WERI-Rb-1 (cell line): ENCODE measurements around the gene TWIST1.

Experiments used
- DNase-seq: peaks from one replicate; pipeline ENCODE4 v3.0.0-alpha.2; 2020
- H3K27ac ChIP-seq: fragments of 250-450 bp; sonication (Bioruptor Pico); 2 replicates; pipeline ENCODE4 v1.5.1; 2020; ENCODE audit warnings: mild to moderate bottlenecking, moderate library complexity
- H3K27me3 ChIP-seq: fragments of 250-450 bp; sonication (Bioruptor Pico); 2 replicates; pipeline ENCODE4 v1.5.1; 2021; ENCODE audit warnings: mild to moderate bottlenecking, low read depth, moderate library complexity; ENCODE audit not compliant: insufficient read depth, severe bottlenecking
- H3K36me3 ChIP-seq: fragments of 250-450 bp; sonication (Bioruptor Pico); 2 replicates; pipeline ENCODE4 v1.5.1; 2020; ENCODE audit warnings: mild to moderate bottlenecking, moderate library complexity
- H3K4me3 ChIP-seq: 2 replicates; pipeline ENCODE4 v1.5.1; 2011; ENCODE audit warnings: low read depth, mild to moderate bottlenecking, control low read depth, low read length
- H3K9me3 ChIP-seq: fragments of 250-450 bp; sonication (Bioruptor Pico); 2 replicates; pipeline ENCODE4 v1.5.1; 2021; ENCODE audit warnings: mild to moderate bottlenecking, moderate library complexity; ENCODE audit not compliant: severe bottlenecking
- TF ChIP-seq, protein P1 (sequence below): IDR thresholded peaks from 2 replicates; pipeline ENCODE4 v1.5.1; 2011; ENCODE audit warnings: low read depth, mild to moderate bottlenecking, control low read depth, inconsistent platforms, low read length

The TWIST1 gene

DNA sequence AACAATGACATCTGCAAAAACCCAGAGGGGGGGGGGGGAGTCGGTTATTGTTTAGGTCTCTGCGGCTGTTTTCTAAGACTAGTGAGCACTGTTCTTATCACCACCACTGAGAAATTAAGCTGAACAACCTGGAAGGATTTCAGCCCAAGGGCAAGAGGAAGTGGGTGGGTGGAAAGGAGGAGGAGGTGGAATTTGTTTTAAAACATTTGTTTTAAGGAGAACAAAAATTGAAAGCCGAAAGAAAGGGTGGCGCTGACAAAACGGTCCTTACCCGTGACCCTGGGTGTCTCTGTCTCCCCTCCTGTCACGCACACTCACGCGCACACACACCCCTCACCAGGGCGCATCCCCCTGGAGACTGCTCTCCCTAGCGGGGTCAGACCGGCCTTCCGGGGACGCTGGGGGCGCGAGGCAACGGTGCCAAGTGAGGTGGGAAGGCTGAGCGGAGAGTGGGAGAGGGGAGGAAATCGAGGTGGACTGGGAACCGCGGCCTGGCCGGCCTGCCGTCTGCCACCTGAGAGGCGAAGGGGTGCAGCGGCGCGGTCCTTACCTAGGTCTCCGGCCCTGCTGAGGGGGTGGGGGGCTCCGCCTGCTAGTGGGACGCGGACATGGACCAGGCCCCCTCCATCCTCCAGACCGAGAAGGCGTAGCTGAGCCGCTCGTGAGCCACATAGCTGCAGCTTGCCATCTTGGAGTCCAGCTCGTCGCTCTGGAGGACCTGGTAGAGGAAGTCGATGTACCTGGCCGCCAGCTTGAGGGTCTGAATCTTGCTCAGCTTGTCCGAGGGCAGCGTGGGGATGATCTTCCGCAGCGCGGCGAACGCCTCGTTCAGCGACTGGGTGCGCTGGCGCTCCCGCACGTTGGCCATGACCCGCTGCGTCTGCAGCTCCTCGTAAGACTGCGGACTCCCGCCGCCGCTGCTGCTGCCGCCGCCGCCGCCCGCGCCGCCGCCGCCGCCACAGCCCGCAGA lies 1.0 kb downstream of the TWIST1 start:
- Histone ChIP-seq H3K36me3 (no peaks in the 10 kb centered on the region), H3K9me3 (no peaks in the 10 kb centered on the region), H3K4me3 (peak overlapping the region; percentile 91), H3K27ac (no peak overlapping the region), H3K27me3 (peaks cover 5% of the 10 kb centered on the region)
- DNase-seq = peak; percentile 49
- TF ChIP-seq, protein P1, sequence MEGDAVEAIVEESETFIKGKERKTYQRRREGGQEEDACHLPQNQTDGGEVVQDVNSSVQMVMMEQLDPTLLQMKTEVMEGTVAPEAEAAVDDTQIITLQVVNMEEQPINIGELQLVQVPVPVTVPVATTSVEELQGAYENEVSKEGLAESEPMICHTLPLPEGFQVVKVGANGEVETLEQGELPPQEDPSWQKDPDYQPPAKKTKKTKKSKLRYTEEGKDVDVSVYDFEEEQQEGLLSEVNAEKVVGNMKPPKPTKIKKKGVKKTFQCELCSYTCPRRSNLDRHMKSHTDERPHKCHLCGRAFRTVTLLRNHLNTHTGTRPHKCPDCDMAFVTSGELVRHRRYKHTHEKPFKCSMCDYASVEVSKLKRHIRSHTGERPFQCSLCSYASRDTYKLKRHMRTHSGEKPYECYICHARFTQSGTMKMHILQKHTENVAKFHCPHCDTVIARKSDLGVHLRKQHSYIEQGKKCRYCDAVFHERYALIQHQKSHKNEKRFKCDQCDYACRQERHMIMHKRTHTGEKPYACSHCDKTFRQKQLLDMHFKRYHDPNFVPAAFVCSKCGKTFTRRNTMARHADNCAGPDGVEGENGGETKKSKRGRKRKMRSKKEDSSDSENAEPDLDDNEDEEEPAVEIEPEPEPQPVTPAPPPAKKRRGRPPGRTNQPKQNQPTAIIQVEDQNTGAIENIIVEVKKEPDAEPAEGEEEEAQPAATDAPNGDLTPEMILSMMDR = no peak

DNA sequence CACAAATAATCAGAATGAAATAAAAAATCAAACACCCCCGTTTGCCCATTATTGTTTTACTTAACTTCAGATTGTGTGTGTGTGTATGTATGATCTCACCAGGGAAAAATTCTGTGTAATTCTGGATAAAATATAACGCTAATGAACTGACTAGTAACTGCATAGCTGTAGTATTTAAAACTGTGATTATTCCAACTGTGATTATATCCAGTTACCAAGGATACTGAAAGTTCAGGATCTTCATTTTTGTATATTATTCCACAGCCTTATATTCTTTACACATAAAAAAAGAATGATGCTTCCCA lies 2.9 kb downstream of the TWIST1 start:
- DNase-seq = no peak
- Histone ChIP-seq H3K27me3 (peaks cover 5% of the 10 kb centered on the region), H3K4me3 (no peak overlapping the region), H3K9me3 (no peaks in the 10 kb centered on the region), H3K36me3 (no peaks in the 10 kb centered on the region), H3K27ac (no peak overlapping the region)
- TF ChIP-seq, protein P1 = no peak

DNA sequence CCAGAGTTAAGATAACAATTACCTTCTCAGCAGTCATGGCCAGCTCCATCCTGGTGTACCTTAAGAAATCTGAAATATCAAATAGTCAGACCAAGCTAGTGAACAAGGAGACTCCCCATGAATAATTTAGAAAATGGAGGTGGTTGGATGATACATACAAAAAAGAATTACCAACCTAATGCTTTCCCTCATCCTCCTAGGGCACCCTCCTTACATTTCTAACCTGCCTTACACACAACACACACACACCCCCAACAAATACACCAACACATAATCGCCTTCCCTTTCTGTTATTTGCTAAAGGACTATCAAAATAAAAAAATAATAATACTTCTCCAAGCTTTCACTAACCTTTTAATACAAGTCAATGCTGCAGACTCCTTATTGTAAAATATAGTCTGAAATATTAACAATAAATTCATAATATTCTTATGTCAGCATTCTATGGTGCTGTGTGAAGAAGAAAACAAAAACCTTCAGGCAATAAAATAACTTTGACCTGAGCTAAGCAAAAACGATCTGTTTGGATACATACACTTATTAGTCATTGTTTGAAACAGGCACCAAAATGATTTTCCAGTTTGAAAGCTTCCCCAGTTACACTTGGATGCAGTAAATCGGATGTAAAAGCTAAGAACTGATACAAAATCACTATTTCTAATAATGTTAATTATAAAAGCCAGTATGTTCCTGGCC lies 3.4 kb downstream of the TWIST1 start:
- H3K27ac ChIP-seq = no peak overlapping the region
- peaks cover 5% of the 10 kb centered on the region for H3K27me3 ChIP-seq
- H3K36me3 ChIP-seq = no peaks in the 10 kb centered on the region
- no peaks in the 10 kb centered on the region for H3K9me3 ChIP-seq
- TF ChIP-seq, protein P1 = no peak
- DNase-seq = no peak
- H3K4me3 ChIP-seq = no peak overlapping the region

DNA sequence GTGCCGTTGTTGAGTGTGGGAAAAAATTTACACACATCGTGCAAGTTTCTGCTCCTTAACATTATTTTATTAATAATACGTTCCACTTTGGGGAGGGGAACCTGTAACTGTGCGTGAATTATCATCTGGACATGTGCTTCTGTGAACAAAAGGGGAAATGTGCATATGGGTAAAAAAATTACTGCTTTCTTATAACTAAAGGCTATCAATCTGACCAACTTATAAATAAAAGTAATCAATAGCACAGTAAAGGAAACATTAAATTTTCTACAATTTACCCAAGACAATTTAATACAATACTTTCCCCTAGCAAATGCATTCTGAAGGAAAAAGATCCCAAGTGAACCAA lies 4.5 kb downstream of the TWIST1 start:
- H3K9me3 ChIP-seq = no peaks in the 10 kb centered on the region
- H3K27ac ChIP-seq = no peak overlapping the region
- H3K4me3 ChIP-seq = no peak overlapping the region
- no peak for DNase-seq
- H3K36me3 ChIP-seq = no peaks in the 10 kb centered on the region
- peaks cover under 1% of the 10 kb centered on the region for H3K27me3 ChIP-seq
- TF ChIP-seq, protein P1 = no peak

DNA sequence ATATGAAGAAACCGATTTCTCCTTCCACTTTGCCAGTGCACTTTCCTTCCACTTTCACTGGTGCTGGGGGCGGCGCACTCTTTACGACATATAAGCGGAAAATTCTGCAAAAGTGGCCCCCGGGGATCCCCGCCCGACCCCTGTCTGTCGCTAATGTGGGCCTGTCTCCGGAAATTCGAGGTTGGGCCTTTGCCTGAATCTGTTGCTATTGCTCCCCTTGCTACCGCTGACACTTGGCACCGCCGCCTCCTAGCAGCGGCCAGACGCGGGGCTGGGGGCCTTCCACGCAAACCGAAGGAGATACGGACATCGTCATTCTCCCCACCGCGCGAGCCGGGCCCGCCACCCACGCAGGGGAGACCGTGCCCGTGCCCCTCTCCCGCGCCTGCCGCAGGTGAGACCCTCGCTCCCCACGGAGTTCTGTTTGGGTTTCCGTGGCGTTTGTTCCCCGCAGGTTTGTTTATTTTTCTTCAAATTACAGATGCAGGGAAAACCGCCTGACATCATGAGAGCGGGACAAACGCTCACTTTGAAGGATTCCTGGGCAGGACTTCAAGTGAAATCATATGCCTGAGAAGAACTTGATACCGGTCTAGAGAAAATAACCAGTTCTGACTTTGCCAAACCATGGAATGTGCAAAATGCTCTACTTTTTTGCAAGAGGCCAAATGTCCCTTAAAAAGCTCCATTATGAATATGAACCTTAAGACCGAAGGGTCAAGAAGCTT lies 5.0 kb downstream of the TWIST1 start:
- H3K4me3 ChIP-seq = no peak overlapping the region
- H3K27ac ChIP-seq = no peak overlapping the region
- no peaks in the 10 kb centered on the region for H3K36me3 ChIP-seq
- no peaks in the 10 kb centered on the region for H3K9me3 ChIP-seq
- no peak for DNase-seq
- TF ChIP-seq, protein P1 = no peak
- H3K27me3 ChIP-seq = peaks cover 6% of the 10 kb centered on the region
